Thyroid gland (tissue), 4 donors: ENCODE data around the gene EXOC3L2.
"Not testable (repeated sequence)": the region's sequence is repeated elsewhere in the genome, so short reads cannot be mapped to it uniquely, and the experiment has no call there.

ENCODE experiments used
- POLR2A ChIP-seq, 2 donors: fragments of 450-650 bp; IDR thresholded peaks; one replicate each; pipeline ENCODE4 v1.6.1; 2017; ENCODE audit warnings: antibody characterized with exemption in 2 of 2, mild to moderate bottlenecking in 2 of 2, moderate library complexity in 1 of 2
- TF ChIP-seq, protein P1 (sequence below), 6 experiments: fragments of 200-600 bp in 3 of 6; fragments of 450-650 bp in 3 of 6; sonication (generic) in 3 of 6; IDR thresholded peaks; one replicate each; pipeline ENCODE4 v1.5.1; 2016 to 2019; ENCODE audit warnings: antibody characterized with exemption in 6 of 6, mild to moderate bottlenecking in 2 of 6, inconsistent platforms in 1 of 6, moderate library complexity in 1 of 6

DNA sequence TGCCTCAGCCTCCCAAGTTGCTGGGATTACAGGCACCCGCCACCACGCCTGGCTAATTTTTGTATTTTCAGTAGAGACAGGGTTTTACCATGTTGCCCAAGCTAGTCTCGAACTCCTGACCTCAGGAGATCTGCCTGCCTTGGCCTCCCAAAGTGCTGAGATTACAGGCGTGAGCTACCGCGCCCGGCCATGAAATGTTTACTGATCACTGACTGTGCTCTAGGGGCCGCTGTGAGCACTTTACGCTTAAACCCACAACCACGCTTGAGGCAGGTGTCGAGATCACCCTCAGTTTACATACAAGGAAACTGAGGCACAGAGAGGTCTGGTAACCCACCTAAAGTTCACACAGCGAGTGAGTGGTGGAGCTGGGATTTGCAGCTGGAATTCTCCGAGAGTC is 24.7 kb upstream of the EXOC3L2 start:
- TF ChIP-seq, protein P1, sequence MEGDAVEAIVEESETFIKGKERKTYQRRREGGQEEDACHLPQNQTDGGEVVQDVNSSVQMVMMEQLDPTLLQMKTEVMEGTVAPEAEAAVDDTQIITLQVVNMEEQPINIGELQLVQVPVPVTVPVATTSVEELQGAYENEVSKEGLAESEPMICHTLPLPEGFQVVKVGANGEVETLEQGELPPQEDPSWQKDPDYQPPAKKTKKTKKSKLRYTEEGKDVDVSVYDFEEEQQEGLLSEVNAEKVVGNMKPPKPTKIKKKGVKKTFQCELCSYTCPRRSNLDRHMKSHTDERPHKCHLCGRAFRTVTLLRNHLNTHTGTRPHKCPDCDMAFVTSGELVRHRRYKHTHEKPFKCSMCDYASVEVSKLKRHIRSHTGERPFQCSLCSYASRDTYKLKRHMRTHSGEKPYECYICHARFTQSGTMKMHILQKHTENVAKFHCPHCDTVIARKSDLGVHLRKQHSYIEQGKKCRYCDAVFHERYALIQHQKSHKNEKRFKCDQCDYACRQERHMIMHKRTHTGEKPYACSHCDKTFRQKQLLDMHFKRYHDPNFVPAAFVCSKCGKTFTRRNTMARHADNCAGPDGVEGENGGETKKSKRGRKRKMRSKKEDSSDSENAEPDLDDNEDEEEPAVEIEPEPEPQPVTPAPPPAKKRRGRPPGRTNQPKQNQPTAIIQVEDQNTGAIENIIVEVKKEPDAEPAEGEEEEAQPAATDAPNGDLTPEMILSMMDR (IDR thresholded peaks at IDR 0.05): not testable (repeated sequence)
- TF ChIP-seq POLR2A (IDR thresholded peaks at IDR 0.05): not testable (repeated sequence)
